Peyer's patch (tissue), 4 donors: ENCODE measurements around the gene DENND2A.

Experiments used
- CTCF ChIP-seq, 6 experiments: fragments of 450-650 bp in 4 of 6; fragments of 200-600 bp in 2 of 6; sonication (generic) in 1 of 6; IDR thresholded peaks; one replicate each; pipeline ENCODE4 v1.5.1; 2017 to 2019; ENCODE audit warnings: antibody characterized with exemption in 6 of 6, mild to moderate bottlenecking in 3 of 6, moderate library complexity in 1 of 6
- POLR2A ChIP-seq, 2 donors: fragments of 450-650 bp; IDR thresholded peaks; one replicate each; pipeline ENCODE4 v1.5.1; 2017; ENCODE audit warnings: antibody characterized with exemption in 2 of 2, mild to moderate bottlenecking in 2 of 2, moderate library complexity in 2 of 2

- no peak for TF ChIP-seq CTCF (IDR thresholded peaks at IDR 0.05)
- no peak for TF ChIP-seq POLR2A (IDR thresholded peaks at IDR 0.05)
Measured at GRCh38 chr7:140593672-140593982, 47.0 kb downstream of the DENND2A start.
